ENCODE measurements around the gene LYPLAL1.

DNA sequence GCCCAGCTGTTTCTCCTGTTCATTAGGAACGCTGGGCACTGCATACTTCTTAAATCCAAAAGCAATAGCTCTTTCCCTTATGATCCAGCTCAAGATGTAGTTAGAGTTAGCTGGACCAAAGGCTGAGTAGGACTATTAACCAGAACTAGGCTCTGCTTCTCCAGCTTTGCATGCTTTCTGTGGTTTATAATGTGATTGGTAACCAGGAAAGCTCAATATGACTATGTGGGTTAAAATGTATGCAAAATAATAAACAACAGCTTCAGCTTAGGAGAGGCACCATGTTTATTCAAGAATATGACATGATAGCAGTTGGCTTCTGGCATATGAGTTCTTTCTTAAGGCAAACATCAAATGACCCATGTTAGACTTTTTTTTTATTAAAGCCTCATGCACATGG lies 73.8 kb downstream of the LYPLAL1 start:
- TF ChIP-seq EP300 (IDR thresholded peaks at IDR 0.05; ENCODE audit: low read length) = no peak
- TF ChIP-seq GTF2F1 (IDR thresholded peaks at IDR 0.05; ENCODE audit: low read depth, low read length) = no peak
- TF ChIP-seq SAFB2 (IDR thresholded peaks at IDR 0.05; ENCODE audit: borderline replicate concordance, low read depth, low read length, severe bottlenecking) = no peak
